GM13977 (cell line): ENCODE data around the gene UNC13D.

ENCODE experiments used
- DNase-seq: peaks from one replicate; pipeline ENCODE4 v3.0.0; 2012; ENCODE audit warnings: low spot score
- CTCF ChIP-seq: IDR thresholded peaks from 2 replicates; pipeline ENCODE4 v1.5.1; 2012; ENCODE audit warnings: mild to moderate bottlenecking, control low read depth; ENCODE audit not compliant: insufficient read depth; ENCODE audit errors: extremely low read depth, missing control alignments
- in situ Hi-C: fragments of 300-500 bp; cut with MboI; formaldehyde crosslinking; loops from one replicate; pipeline ENCODE4 v1.12.0; 2022; ENCODE audit warnings: low sequenced_read_pairs, low pct_unique_long_range_greater_than_20kb, mixed read lengths, inconsistent platforms; ENCODE audit not compliant: unreplicated experiment

The UNC13D gene

GRCh38 chr17:75845933-75846691, 1.9 kb upstream of the UNC13D start:
- in situ Hi-C loops: no loop called here
- no peak for DNase-seq
- no peak for TF ChIP-seq CTCF

GRCh38 chr17:75845058-75845711, 981 bp upstream of the UNC13D start:
- DNase-seq: peak; percentile 92
- TF ChIP-seq CTCF: peak; percentile 76
- in situ Hi-C loops: no loop called here

- TF ChIP-seq CTCF: no peak
- in situ Hi-C loops: no loop called here
- peak; percentile 36 for DNase-seq
Observed at GRCh38 chr17:75844530-75845057, 390 bp upstream of the UNC13D start.

- no peak for DNase-seq
- no peak for TF ChIP-seq CTCF
- in situ Hi-C loops: no loop called here
Observed at GRCh38 chr17:75842963-75843576, 1.1 kb downstream of the UNC13D start.

GRCh38 chr17:75842411-75842810, 1.8 kb downstream of the UNC13D start:
- in situ Hi-C loops: no loop called here

More at GRCh38 chr17:75842411-75842810, 1.8 kb downstream of the UNC13D start:
- TF ChIP-seq CTCF: no peak
- no peak for DNase-seq
